Measurements from ENCODE around the gene ALOXE3.
A peak's percentile ranks its signal among the peaks of the same experiment; 100 is the strongest.

ALOXE3 gene

GRCh38 chr17:8140065-8141029 is 22.0 kb upstream of the ALOXE3 start:
- H4K20me1 ChIP-seq (ENCODE audit: insufficient read depth, low read length) = no peaks in the 10 kb centered on the region
- no peaks in the 10 kb centered on the region for H3K9me2 ChIP-seq (ENCODE audit: low read depth, low read length)
- H3F3A ChIP-seq (ENCODE audit: insufficient read depth, low read length) = no peaks in the 10 kb centered on the region
- TF ChIP-seq CTCF (IDR thresholded peaks at IDR 0.05; ENCODE audit: low read length) (no peak), EZH2 (IDR thresholded peaks at IDR 0.05; ENCODE audit: borderline replicate concordance, low read length) (no peak)
- H3K4me2 ChIP-seq (ENCODE audit: low read length) = no peak overlapping the region
- no peak overlapping the region for H3K27ac ChIP-seq (ENCODE audit: low read depth, low read length, poor library complexity, severe bottlenecking)
- H3K9ac ChIP-seq (ENCODE audit: low read length) = no peak overlapping the region
- peaks cover 22% of the 10 kb centered on the region; the same call in 1 of the 2 replicates for H3K36me3 ChIP-seq (ENCODE audit: insufficient read depth, low read length)
- peaks cover 6% of the 10 kb centered on the region for H3K4me1 ChIP-seq (ENCODE audit: insufficient read depth, low read length, severe bottlenecking)
- no peak overlapping the region for H2AFZ ChIP-seq (ENCODE audit: low read length)
- no peaks in the 10 kb centered on the region for H3K9me3 ChIP-seq (ENCODE audit: low read length)
- H3K4me3 ChIP-seq (ENCODE audit: low read depth, low read length, poor library complexity, severe bottlenecking) = no peak overlapping the region
- no peaks in the 10 kb centered on the region for H3K79me2 ChIP-seq (ENCODE audit: insufficient read depth, low read length)
- no peaks in the 10 kb centered on the region for H3K27me3 ChIP-seq (ENCODE audit: insufficient read depth, low read length)

GRCh38 chr17:8138672-8139371 is 20.5 kb upstream of the ALOXE3 start:
- Histone ChIP-seq H3K4me3 (ENCODE audit: low read depth, low read length, poor library complexity, severe bottlenecking) (peak overlapping the region; percentile 75), H3K9me2 (ENCODE audit: low read depth, low read length) (no peaks in the 10 kb centered on the region), H3F3A (ENCODE audit: insufficient read depth, low read length) (no peaks in the 10 kb centered on the region), H3K4me1 (ENCODE audit: insufficient read depth, low read length, severe bottlenecking) (peaks cover 6% of the 10 kb centered on the region), H3K9me3 (ENCODE audit: low read length) (no peaks in the 10 kb centered on the region), H4K20me1 (ENCODE audit: insufficient read depth, low read length) (no peaks in the 10 kb centered on the region), H3K27ac (ENCODE audit: low read depth, low read length, poor library complexity, severe bottlenecking) (peak overlapping the region; percentile 90), H3K36me3 (ENCODE audit: insufficient read depth, low read length) (peaks cover 17% of the 10 kb centered on the region; the same call in 1 of the 2 replicates), H2AFZ (ENCODE audit: low read length) (no peak overlapping the region), H3K79me2 (ENCODE audit: insufficient read depth, low read length) (no peaks in the 10 kb centered on the region), H3K27me3 (ENCODE audit: insufficient read depth, low read length) (no peaks in the 10 kb centered on the region), H3K4me2 (ENCODE audit: low read length) (peak overlapping the region; percentile 93), H3K9ac (ENCODE audit: low read length) (peak overlapping the region; percentile 77)
- TF ChIP-seq CTCF (IDR thresholded peaks at IDR 0.05; ENCODE audit: low read length) = peak; percentile 87
- no peak for TF ChIP-seq EZH2 (IDR thresholded peaks at IDR 0.05; ENCODE audit: borderline replicate concordance, low read length)

GRCh38 chr17:8138374-8138671 is 20.0 kb upstream of the ALOXE3 start:
- Histone ChIP-seq H3K27ac (ENCODE audit: low read depth, low read length, poor library complexity, severe bottlenecking) (no peak overlapping the region), H3K4me3 (ENCODE audit: low read depth, low read length, poor library complexity, severe bottlenecking) (peak overlapping the region; percentile 75), H2AFZ (ENCODE audit: low read length) (no peak overlapping the region), H3K27me3 (ENCODE audit: insufficient read depth, low read length) (no peaks in the 10 kb centered on the region), H3K4me2 (ENCODE audit: low read length) (peak overlapping the region; percentile 93), H3K4me1 (ENCODE audit: insufficient read depth, low read length, severe bottlenecking) (peaks cover 6% of the 10 kb centered on the region), H3K9ac (ENCODE audit: low read length) (peak overlapping the region; percentile 38; the same call in 1 of the 2 replicates), H4K20me1 (ENCODE audit: insufficient read depth, low read length) (no peaks in the 10 kb centered on the region), H3K36me3 (ENCODE audit: insufficient read depth, low read length) (peaks cover 17% of the 10 kb centered on the region; the same call in 1 of the 2 replicates), H3K9me3 (ENCODE audit: low read length) (no peaks in the 10 kb centered on the region), H3F3A (ENCODE audit: insufficient read depth, low read length) (no peaks in the 10 kb centered on the region), H3K79me2 (ENCODE audit: insufficient read depth, low read length) (no peaks in the 10 kb centered on the region), H3K9me2 (ENCODE audit: low read depth, low read length) (no peaks in the 10 kb centered on the region)
- no peak for TF ChIP-seq EZH2 (IDR thresholded peaks at IDR 0.05; ENCODE audit: borderline replicate concordance, low read length)
- no peak for TF ChIP-seq CTCF (IDR thresholded peaks at IDR 0.05; ENCODE audit: low read length)
